ENCODE measurements around the gene SYVN1.

Gene SYVN1

GRCh38 chr11:65085446-65085845, 48.9 kb downstream of the SYVN1 start:
- no peak for DNase-seq

- no peak for DNase-seq
Measured at GRCh38 chr11:65084598-65085375, 49.5 kb downstream of the SYVN1 start.

DNA sequence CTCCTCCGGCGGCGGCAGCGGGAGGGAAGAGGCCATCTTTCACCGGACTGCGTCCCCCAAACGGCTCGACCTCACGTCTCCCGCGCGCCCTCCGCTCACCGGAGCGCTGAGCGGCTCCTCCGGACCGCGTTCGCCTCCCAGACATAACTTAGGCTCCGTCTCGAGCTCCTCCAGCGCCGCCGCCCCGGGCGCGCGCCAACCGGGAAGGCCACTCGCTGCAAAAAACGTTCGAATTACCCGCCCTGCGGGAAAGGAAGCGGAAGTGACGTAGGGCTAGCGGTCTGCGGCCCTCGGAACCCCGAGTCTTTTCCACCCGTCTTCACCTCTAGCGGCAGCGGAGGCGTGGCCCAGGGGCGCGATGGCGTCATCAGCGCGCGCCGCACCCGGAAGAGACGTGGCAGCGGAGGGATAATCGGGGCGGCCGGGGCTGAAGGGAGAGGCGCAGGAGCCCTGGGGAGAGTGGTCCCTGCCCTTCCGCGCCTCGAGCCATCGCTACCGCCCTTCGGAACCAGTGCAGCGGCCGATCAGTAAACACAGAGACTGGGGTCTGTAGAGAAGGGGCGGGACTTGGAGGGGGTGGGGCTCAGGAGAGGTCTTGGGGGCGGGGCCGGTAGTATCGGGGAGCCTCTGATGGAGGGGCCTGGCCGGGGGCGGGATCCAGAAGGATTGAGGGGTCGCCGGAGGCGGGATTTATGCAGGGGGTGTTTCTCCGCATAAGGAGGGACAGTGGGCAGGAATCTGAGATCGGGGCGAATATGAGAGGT, 50.3 kb downstream of the SYVN1 start, which contains the start of the genes CDCA5 and ZFPL1:
TSS of gene CDCA5 (minus strand) at position 207 of the 764 bp plus-strand sequence. CDS start at position 145, 62 bp downstream.
TSS of gene ZFPL1 (plus strand) at position 389 of the 764 bp plus-strand sequence. CDS start 477 bp downstream, outside the sequence.
- DNase-seq: peak; percentile 79

DNA sequence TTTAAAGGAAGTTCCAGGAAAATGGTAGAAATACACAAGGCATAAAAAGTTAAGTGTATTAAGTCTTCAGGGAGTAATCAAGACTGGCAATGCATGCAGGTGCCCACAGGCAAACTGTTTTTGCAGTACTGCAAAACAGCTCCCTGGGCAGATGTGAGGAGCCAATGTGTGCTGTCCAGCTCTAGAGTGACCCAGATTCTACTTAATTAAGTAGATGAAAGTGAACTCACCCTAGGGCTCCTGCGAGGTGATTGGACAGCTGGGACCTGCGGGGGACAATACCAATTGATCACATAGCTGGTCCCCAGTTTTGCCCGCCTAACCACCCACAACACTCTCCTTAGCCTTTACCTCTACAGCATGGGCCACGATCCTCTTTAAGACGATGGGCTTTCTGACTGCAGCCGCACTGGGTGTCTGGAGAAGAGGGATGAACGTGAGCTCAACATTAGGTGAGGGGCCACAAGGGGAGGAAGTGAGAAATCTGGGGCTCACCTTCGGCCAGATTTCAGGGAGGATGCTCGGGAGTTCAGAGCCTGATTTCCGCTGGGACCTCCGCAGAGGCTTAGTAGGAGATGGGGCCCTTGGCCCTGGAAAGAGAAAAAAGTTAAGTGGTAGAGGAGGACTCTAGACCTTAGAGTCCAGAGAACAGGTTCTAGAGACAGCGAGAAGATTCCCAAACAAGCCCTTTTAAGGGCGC, 51.0 kb downstream of the SYVN1 start:
- no peak for DNase-seq

DNA sequence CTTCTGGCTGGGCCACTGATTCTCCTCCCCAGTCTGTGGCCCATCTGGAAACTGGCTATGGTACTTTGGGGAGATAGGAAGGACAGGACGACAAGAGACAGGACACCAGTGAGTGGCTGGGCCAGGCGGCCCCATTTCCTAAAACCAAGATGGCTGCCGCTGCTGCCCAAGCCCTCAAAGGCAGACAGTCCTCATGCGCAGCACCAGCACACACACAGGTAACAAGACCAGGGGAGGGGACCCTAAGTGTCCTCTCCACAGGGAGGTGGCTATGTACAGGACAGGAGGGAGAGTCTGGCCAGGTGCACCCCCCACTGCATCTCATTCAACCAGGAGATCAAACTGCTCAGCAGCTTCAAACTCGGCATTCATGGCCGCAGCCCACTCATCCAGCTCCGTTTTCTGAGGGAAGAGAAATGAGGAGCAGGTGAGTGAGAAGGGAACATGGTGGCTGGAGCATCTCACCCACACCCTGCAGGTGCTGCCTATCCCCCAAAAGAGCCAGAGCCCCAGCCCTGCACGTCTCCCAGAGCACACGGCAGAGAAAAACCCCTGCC, 55.5 kb downstream of the SYVN1 start:
- no peak for DNase-seq

- no peak for DNase-seq
Measured at GRCh38 chr11:65078151-65078550, 56.2 kb downstream of the SYVN1 start.

DNA sequence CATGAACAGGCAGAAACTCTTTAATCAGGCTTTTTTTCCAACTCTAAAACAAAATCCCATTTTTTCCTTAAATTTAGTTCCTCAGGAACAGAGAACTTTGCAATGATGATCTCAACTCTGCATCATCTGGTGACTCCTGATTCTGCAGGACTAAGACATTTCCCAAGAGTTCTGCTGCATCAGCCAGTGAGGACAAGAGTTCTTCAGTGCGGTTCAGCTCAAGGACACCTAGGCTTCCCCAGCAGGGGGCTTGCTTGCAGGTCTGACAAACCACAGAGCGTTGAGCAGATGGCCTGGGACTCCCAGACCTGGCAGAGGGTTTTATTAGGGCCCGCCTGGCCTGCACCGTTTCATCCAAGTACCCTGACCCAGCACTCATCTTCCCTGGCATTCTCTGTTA, 56.9 kb downstream of the SYVN1 start:
- DNase-seq: no peak

All from DMS79 (cell line).